PC-3 (cell line): ENCODE results near the gene SAP30L. TPM values are rescaled to one million over a fixed set of nuclear protein-coding genes. Genes with fewer than 3 reads are reported as not detected.

Experiments
- ATAC-seq: fragments of 200-7000 bp; cut with Tn5 transposase; 2 replicates; pipeline ENCODE4 v1.9.1; 2020; ENCODE audit warnings: mild to moderate bottlenecking, moderate library complexity
- BruUV-seq: library from RNA; stranded (reverse); fragments of 400-500 nt; replicated peaks from 2 replicates; lab custom pipeline; 2021; lab: Mats Ljungman, UMichigan
- CTCF ChIA-PET: fragments of 300-600 bp; sonication (Branson Sonifier 250); formaldehyde crosslinking; loops from one replicate; lab custom pipeline; 2022; ENCODE audit warnings: antibody characterized with exemption; lab: Charles Lee
- POLR2A ChIA-PET: fragments of 300-600 bp; sonication (Branson Sonifier 250); formaldehyde crosslinking; loops from one replicate; lab custom pipeline; 2022; ENCODE audit warnings: antibody characterized with exemption; ENCODE audit not compliant: unreplicated experiment; lab: Charles Lee
- DNase-seq: peaks from one replicate; pipeline ENCODE4 v3.0.0-alpha.2; 2015
- H2AFZ ChIP-seq: fragments of 300-600 bp; sonication (generic); 2 replicates; pipeline ENCODE4 v1.6.0; 2016; ENCODE audit warnings: antibody characterized with exemption, low read length
- H3F3A ChIP-seq: fragments of 300-600 bp; sonication (generic); one replicate; pipeline ENCODE4 v1.6.0; 2017; ENCODE audit warnings: antibody characterized with exemption, low read length, control low read depth, mild to moderate bottlenecking; ENCODE audit not compliant: unreplicated experiment
- H3K27ac ChIP-seq: fragments of 300-600 bp; sonication (generic); 2 replicates; pipeline ENCODE4 v1.5.1; 2016; ENCODE audit warnings: mild to moderate bottlenecking, low read length
- H3K27me3 ChIP-seq: fragments of 300-600 bp; sonication (generic); 2 replicates; pipeline ENCODE4 v1.6.1; 2016; ENCODE audit warnings: low read length, mixed read lengths
- H3K36me3 ChIP-seq: fragments of 300-600 bp; sonication (generic); 2 replicates; pipeline ENCODE4 v1.6.1; 2016; ENCODE audit warnings: low read depth, mixed run types, low read length, mixed read lengths
- H3K4me1 ChIP-seq: fragments of 300-600 bp; sonication (generic); 2 replicates; pipeline ENCODE4 v1.5.1; 2016; ENCODE audit warnings: low read length; ENCODE audit not compliant: insufficient read depth
- H3K4me2 ChIP-seq: fragments of 300-600 bp; sonication (generic); 2 replicates; pipeline ENCODE4 v1.6.0; 2016; ENCODE audit warnings: low read length
- H3K4me3 ChIP-seq: fragments of 300-600 bp; sonication (generic); 2 replicates; pipeline ENCODE4 v1.5.1; 2016; ENCODE audit warnings: mild to moderate bottlenecking, low read length, mixed read lengths
- H3K79me2 ChIP-seq: fragments of 300-600 bp; sonication (generic); 2 replicates; pipeline ENCODE4 v1.6.1; 2017; ENCODE audit warnings: low read length, mixed read lengths
- H3K9ac ChIP-seq: fragments of 300-600 bp; sonication (generic); 2 replicates; pipeline ENCODE4 v1.6.0; 2016; ENCODE audit warnings: mild to moderate bottlenecking, low read length
- H3K9me2 ChIP-seq: fragments of 300-600 bp; sonication (generic); replicated peaks from 2 replicates; pipeline ENCODE4 v1.6.1; 2016; ENCODE audit warnings: mixed run types, low read length, mixed read lengths
- H3K9me3 ChIP-seq: fragments of 300-600 bp; sonication (generic); 2 replicates; pipeline ENCODE4 v1.6.1; 2016; ENCODE audit warnings: low read length, mixed read lengths
- H4K20me1 ChIP-seq: fragments of 300-600 bp; sonication (generic); 2 replicates; pipeline ENCODE4 v1.6.1; 2016; ENCODE audit warnings: low read length, mixed read lengths
- EZH2 ChIP-seq: fragments of 300-600 bp; sonication (generic); IDR thresholded peaks from one replicate; pipeline ENCODE4 v1.6.1; 2017; ENCODE audit warnings: antibody characterized with exemption, mild to moderate bottlenecking, low read length; ENCODE audit not compliant: unreplicated experiment
- EZH2phosphoT487 ChIP-seq: fragments of 300-600 bp; sonication (generic); IDR thresholded peaks from 2 replicates; pipeline ENCODE4 v1.6.1; 2018; ENCODE audit warnings: mild to moderate bottlenecking, antibody characterized with exemption, low read length, borderline replicate concordance
- intact Hi-C: fragments of 100-400 bp; cut with micrococcal nuclease; formaldehyde crosslinking; loops from 2 replicates; pipeline ENCODE4 v1.9.0; 2023
- total RNA-seq: library from RNA; depleted of rRNA; stranded (reverse); fragments of >200 nt; gene quantifications from 2 replicates; pipeline ENCODE4 v1.2.3, GENCODE V29; 2014
- TF ChIP-seq, protein P1 (sequence below): fragments of 300-600 bp; sonication (generic); conservative IDR thresholded peaks from 2 replicates; pipeline ENCODE4 v1.5.1; 2017; ENCODE audit warnings: antibody characterized with exemption, low read depth, mild to moderate bottlenecking, low read length

Gene SAP30L
- total RNA-seq, 1 experiment from 2014 or later: 36.0 TPM

DNA sequence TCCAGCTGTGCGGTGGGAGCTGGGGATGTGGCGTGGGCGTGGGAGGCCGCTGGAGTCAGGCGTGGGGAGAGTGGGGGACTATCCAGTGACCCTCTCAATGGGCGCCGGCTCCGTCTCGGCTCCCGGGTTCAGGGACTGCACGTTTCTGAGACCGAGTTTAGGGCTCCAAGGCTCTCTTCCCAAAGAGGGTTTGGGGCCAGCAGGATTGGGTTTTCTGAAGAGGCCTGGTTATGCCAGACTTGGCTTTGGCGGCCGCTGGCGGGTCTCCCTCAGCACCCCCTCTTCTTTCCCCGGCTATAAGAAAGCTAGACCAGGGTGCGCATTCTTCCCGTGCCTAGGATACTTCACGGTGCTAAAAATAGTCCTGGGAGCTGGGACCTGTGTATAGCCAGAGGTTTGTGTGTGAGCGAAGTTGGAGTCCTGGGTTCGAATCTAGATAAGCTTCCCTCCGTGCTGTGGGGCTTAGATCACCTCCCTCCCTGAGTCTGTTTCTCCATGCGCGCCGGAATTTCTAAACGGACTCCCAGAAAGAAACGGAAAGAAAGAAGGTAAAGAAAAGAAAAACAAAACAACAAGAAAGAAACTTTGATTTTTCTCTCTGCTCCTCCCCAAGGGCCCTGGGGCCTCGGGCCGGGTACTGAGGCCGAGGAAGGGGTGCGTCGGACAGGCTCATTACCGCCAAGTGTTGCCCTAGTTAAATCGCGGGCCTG is 27.2 kb downstream of the SAP30L start:
- Histone ChIP-seq H3K4me1 (no peaks in the 10 kb centered on the region), H3K36me3 (no peaks in the 10 kb centered on the region), H4K20me1 (no peaks in the 10 kb centered on the region), H3K4me2 (no peak overlapping the region), H3F3A (no peaks in the 10 kb centered on the region), H3K79me2 (no peaks in the 10 kb centered on the region), H3K27ac (no peak overlapping the region), H3K27me3 (peaks cover 75% of the 10 kb centered on the region), H2AFZ (no peak overlapping the region), H3K9ac (no peak overlapping the region), H3K9me2 (no peaks in the 10 kb centered on the region), H3K4me3 (no peak overlapping the region), H3K9me3 (no peaks in the 10 kb centered on the region)
- no TSS peak for BruUV-seq
- ChIA-PET CTCF (no interaction called here), POLR2A (no interaction called here)
- TF ChIP-seq, protein P1, sequence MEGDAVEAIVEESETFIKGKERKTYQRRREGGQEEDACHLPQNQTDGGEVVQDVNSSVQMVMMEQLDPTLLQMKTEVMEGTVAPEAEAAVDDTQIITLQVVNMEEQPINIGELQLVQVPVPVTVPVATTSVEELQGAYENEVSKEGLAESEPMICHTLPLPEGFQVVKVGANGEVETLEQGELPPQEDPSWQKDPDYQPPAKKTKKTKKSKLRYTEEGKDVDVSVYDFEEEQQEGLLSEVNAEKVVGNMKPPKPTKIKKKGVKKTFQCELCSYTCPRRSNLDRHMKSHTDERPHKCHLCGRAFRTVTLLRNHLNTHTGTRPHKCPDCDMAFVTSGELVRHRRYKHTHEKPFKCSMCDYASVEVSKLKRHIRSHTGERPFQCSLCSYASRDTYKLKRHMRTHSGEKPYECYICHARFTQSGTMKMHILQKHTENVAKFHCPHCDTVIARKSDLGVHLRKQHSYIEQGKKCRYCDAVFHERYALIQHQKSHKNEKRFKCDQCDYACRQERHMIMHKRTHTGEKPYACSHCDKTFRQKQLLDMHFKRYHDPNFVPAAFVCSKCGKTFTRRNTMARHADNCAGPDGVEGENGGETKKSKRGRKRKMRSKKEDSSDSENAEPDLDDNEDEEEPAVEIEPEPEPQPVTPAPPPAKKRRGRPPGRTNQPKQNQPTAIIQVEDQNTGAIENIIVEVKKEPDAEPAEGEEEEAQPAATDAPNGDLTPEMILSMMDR: no peak
- TF ChIP-seq EZH2: peak; percentile 56
- ATAC-seq: no peak
- no peak for DNase-seq
- intact Hi-C loops: no loop called here

DNA sequence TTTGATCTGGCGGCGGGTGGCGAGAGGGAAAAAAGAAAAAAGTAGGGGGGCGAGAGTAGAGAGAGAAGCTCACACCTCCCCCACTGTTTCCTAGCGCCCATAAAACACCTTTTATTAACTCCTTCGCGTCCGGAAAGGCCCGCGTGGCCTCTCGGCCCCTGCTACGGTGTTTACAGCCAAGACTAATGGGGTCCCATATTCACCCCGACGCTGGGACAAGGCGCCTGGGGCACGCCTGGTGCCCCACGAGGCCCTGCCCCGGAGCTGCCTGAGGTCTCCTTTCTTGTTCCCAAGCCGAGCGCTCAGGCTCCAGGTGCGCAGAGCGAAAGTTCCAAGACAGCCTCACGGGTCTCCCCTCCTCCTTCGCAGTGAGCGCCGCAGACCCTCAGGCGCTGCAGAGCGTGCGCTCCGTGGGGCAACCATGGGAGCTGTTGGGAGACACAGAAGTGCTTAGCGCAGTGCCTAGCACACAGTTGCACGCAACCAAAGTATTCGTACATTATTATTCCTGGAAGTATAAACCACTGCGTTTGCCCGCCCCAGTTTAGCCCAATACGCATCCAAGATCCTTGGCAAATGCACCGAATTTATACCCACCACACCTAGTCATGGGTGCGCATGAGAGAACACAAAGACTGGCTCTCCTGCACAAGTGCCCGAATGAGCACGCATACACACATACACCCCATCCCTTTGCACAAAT is 27.9 kb downstream of the SAP30L start:
- ATAC-seq (no peak), DNase-seq (no peak)
- Histone ChIP-seq H3K9me2 (no peaks in the 10 kb centered on the region), H3K9ac (no peak overlapping the region), H3K9me3 (no peaks in the 10 kb centered on the region), H3K27me3 (peaks cover 76% of the 10 kb centered on the region), H3K27ac (no peak overlapping the region), H3K36me3 (no peaks in the 10 kb centered on the region), H3K79me2 (no peaks in the 10 kb centered on the region), H3K4me1 (no peaks in the 10 kb centered on the region), H3K4me2 (no peak overlapping the region), H3K4me3 (no peak overlapping the region), H3F3A (no peaks in the 10 kb centered on the region), H2AFZ (no peak overlapping the region), H4K20me1 (no peaks in the 10 kb centered on the region)
- no TSS peak for BruUV-seq
- POLR2A ChIA-PET: no interaction called here
- CTCF ChIA-PET: no interaction called here
- TF ChIP-seq, protein P1: no peak
- no peak for TF ChIP-seq EZH2
- TF ChIP-seq EZH2phosphoT487: no peak
- intact Hi-C loops: no loop called here
